Measurements from ENCODE around the gene MEAF6.

Gene MEAF6

DNA sequence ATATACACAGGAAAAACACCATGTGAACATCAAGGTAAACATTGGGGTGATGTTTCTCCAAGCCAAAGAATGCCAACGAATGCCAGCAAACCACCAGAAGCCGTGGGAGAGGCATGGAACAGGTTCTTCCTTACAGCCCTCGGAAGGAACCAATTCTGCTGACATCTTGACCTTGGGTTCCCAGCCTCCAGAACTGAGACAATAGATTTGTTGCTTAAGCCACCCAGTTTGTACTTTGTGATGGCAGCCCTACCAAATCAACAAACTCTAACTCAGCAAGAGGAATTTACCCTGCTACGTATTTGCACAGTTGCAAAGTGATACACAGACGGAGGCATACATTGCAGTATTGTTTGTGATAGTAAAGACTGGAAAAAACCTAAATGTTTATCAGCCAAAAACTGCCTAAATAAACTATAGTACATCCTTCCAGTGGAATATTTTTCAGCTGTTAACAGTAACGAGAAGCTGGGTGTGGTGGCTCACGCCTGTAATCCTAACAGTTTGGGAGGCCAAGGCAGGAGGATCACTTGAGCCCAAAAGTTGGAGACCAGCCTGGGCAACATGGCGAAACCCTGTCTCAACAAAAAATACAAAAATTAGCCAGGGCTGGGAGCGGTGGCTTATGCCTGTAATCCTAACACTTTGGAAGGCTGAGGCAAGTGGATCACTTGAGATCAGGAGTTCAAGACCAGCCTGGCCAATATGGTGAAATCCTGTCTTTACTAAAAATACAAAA, 52.7 kb downstream of the MEAF6 start:
- Histone ChIP-seq H3K4me3 (IDR thresholded peaks at IDR 0.05; ENCODE audit: insufficient read depth, low read depth, low read length) (no peak overlapping the region), H3K4me2 (no peak overlapping the region), H4K20me1 (ENCODE audit: insufficient read depth) (no peaks in the 10 kb centered on the region), H2AFZ (ENCODE audit: low read depth) (no peak overlapping the region), H3K4me1 (ENCODE audit: low read depth, poor library complexity, severe bottlenecking) (peaks cover 15% of the 10 kb centered on the region), H3K36me3 (ENCODE audit: insufficient read depth) (no peaks in the 10 kb centered on the region), H3K27ac (no peak overlapping the region), H3K27me3 (ENCODE audit: insufficient read depth, low read depth) (no peaks in the 10 kb centered on the region), H3K9ac (no peak overlapping the region), H3K79me2 (ENCODE audit: insufficient read depth, low read depth) (no peaks in the 10 kb centered on the region)
- TF ChIP-seq, protein P1, sequence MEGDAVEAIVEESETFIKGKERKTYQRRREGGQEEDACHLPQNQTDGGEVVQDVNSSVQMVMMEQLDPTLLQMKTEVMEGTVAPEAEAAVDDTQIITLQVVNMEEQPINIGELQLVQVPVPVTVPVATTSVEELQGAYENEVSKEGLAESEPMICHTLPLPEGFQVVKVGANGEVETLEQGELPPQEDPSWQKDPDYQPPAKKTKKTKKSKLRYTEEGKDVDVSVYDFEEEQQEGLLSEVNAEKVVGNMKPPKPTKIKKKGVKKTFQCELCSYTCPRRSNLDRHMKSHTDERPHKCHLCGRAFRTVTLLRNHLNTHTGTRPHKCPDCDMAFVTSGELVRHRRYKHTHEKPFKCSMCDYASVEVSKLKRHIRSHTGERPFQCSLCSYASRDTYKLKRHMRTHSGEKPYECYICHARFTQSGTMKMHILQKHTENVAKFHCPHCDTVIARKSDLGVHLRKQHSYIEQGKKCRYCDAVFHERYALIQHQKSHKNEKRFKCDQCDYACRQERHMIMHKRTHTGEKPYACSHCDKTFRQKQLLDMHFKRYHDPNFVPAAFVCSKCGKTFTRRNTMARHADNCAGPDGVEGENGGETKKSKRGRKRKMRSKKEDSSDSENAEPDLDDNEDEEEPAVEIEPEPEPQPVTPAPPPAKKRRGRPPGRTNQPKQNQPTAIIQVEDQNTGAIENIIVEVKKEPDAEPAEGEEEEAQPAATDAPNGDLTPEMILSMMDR (conservative IDR thresholded peaks at IDR 0.05; ENCODE audit: low read depth, low read length) = no peak

DNA sequence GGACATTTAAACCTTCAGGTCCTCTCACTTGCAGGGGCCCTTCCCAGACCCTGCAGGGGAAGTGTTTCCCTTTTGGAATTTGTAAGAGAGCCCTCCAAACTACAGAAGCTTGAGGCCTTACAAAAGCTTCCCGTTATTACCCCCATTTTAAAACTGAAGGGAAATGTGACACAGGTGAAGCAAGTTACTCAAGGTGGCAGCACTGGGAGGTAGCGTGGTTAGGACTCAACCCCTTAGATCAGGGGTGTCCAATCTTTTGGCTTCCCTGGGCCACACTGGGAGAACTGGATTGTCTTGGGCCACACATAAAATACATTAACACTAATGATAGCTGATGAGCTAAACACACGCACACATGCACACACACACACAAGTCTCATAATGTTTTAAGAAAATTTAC, 56.0 kb downstream of the MEAF6 start:
- TF ChIP-seq, protein P1 (conservative IDR thresholded peaks at IDR 0.05; ENCODE audit: low read depth, low read length) = no peak
- Histone ChIP-seq H4K20me1 (ENCODE audit: insufficient read depth) (no peaks in the 10 kb centered on the region), H3K36me3 (ENCODE audit: insufficient read depth) (no peaks in the 10 kb centered on the region), H2AFZ (ENCODE audit: low read depth) (no peak overlapping the region), H3K79me2 (ENCODE audit: insufficient read depth, low read depth) (no peaks in the 10 kb centered on the region), H3K27me3 (ENCODE audit: insufficient read depth, low read depth) (no peaks in the 10 kb centered on the region), H3K4me2 (no peak overlapping the region), H3K9ac (no peak overlapping the region), H3K4me3 (IDR thresholded peaks at IDR 0.05; ENCODE audit: insufficient read depth, low read depth, low read length) (no peak overlapping the region), H3K27ac (no peak overlapping the region), H3K4me1 (ENCODE audit: low read depth, poor library complexity, severe bottlenecking) (peaks cover 9% of the 10 kb centered on the region)

DNA sequence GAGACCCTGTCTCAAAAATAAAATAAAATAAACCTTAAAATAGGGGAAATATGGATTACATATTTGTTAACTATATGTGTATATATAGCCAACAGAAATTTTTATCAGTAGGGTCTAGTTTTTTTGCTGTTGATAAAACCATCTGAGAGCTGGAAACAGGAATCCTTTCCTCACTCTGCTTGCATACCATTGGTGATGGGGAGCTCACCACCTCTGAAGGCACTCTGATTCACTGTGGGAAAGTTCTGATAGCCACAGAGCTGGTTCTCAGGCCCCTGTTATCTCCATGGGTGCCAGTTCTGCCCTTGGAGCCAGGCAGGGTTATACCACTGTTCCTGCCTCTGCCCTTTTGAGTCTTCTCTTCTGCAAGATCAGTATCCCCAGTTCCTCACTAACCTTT, 58.0 kb downstream of the MEAF6 start:
- Histone ChIP-seq H3K4me1 (ENCODE audit: low read depth, poor library complexity, severe bottlenecking) (peaks cover 9% of the 10 kb centered on the region), H3K36me3 (ENCODE audit: insufficient read depth) (no peaks in the 10 kb centered on the region), H3K4me2 (no peak overlapping the region), H3K27ac (no peak overlapping the region), H3K4me3 (IDR thresholded peaks at IDR 0.05; ENCODE audit: insufficient read depth, low read depth, low read length) (no peak overlapping the region), H3K27me3 (ENCODE audit: insufficient read depth, low read depth) (no peaks in the 10 kb centered on the region), H4K20me1 (ENCODE audit: insufficient read depth) (no peaks in the 10 kb centered on the region), H3K9ac (no peak overlapping the region), H2AFZ (ENCODE audit: low read depth) (no peak overlapping the region), H3K79me2 (ENCODE audit: insufficient read depth, low read depth) (no peaks in the 10 kb centered on the region)
- TF ChIP-seq, protein P1 (conservative IDR thresholded peaks at IDR 0.05; ENCODE audit: low read depth, low read length) = no peak

DNA sequence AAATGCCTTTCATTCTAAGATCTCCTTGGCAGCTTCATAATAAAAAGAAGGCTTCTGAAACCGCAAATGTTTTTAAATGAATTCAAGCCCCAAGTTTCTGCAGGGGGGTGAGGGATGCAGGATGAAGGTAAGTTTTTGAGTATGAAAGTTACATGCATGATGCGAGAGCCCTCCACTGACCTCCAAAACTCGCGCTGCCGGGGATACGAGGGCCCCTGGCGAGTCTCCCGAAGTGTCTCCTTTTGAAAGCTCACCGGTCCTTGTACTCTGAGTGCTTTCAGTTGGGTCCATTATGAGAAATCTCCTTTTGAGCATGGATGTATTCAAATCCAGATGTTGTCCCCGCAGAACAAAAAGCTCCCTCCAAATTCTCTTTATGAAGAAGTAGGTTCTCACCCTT, 59.0 kb downstream of the MEAF6 start:
- H4K20me1 ChIP-seq (ENCODE audit: insufficient read depth) = no peaks in the 10 kb centered on the region
- H3K4me2 ChIP-seq = no peak overlapping the region
- H3K9ac ChIP-seq = no peak overlapping the region
- TF ChIP-seq, protein P1 (conservative IDR thresholded peaks at IDR 0.05; ENCODE audit: low read depth, low read length) = no peak
- H3K79me2 ChIP-seq (ENCODE audit: insufficient read depth, low read depth) = no peaks in the 10 kb centered on the region
- no peak overlapping the region for H3K4me3 ChIP-seq (IDR thresholded peaks at IDR 0.05; ENCODE audit: insufficient read depth, low read depth, low read length)
- no peaks in the 10 kb centered on the region for H3K27me3 ChIP-seq (ENCODE audit: insufficient read depth, low read depth)
- no peaks in the 10 kb centered on the region for H3K36me3 ChIP-seq (ENCODE audit: insufficient read depth)
- H2AFZ ChIP-seq (ENCODE audit: low read depth) = no peak overlapping the region
- no peak overlapping the region for H3K27ac ChIP-seq
- peaks cover 9% of the 10 kb centered on the region for H3K4me1 ChIP-seq (ENCODE audit: low read depth, poor library complexity, severe bottlenecking)
